IMR-90 (cell line): Measurements from ENCODE around the gene SH3RF1. TPM values are rescaled to one million over a fixed set of nuclear protein-coding genes. Genes with fewer than 3 reads are reported as not detected.
"Not testable (repeated sequence)": the region's sequence is repeated elsewhere in the genome, so short reads cannot be mapped to it uniquely, and the experiment has no call there.

Experiments used
- ATAC-seq: fragments of 200-7000 bp; cut with Tn5 transposase; 2 replicates; pipeline ENCODE4 v1.9.1; 2020; ENCODE audit warnings: low read depth, mild to moderate bottlenecking, moderate library complexity
- BruUV-seq: library from RNA; stranded (reverse); fragments of 400-500 nt; replicated peaks from 2 replicates; lab custom pipeline; 2021; lab: Mats Ljungman, UMichigan
- CTCF ChIA-PET: fragments of 300-600 bp; formaldehyde crosslinking; extraction: SDS; loops from one replicate; lab custom pipeline; 2021; ENCODE audit warnings: antibody characterized with exemption; lab: Yijun Ruan, JAX
- POLR2A ChIA-PET: fragments of 300-600 bp; sonication (Branson Sonifier 250); formaldehyde crosslinking; loops from one replicate; lab custom pipeline; 2022; ENCODE audit warnings: antibody characterized with exemption; ENCODE audit not compliant: unreplicated experiment; lab: Charles Lee
- DNase-seq: peaks from one replicate; pipeline ENCODE4 v3.0.0; 2013
- H2AFZ ChIP-seq: replicated peaks from 2 replicates; pipeline ENCODE3; 2013; ENCODE audit warnings: low read length, mild to moderate bottlenecking; ENCODE audit not compliant: poor library complexity
- H2AK5ac ChIP-seq: 2 replicates; pipeline ENCODE4 v1.6.1; 2013; ENCODE audit warnings: low read depth, low read length, inconsistent platforms
- H2AK9ac ChIP-seq: replicated peaks from 2 replicates; pipeline ENCODE3; 2013; ENCODE audit warnings: mild to moderate bottlenecking, low read depth, low read length, moderate library complexity; ENCODE audit not compliant: poor library complexity
- H2BK120ac ChIP-seq: 2 replicates; pipeline ENCODE4 v1.6.1; 2013; ENCODE audit warnings: low read depth, low read length, inconsistent platforms
- H2BK15ac ChIP-seq: 3 replicates; pipeline ENCODE4 v1.6.1; 2013; ENCODE audit warnings: low read depth, low read length, inconsistent platforms
- H2BK20ac ChIP-seq: 2 replicates; pipeline ENCODE4 v1.6.1; 2013; ENCODE audit warnings: low read depth, mild to moderate bottlenecking, inconsistent platforms, low read length, moderate library complexity
- H2BK5ac ChIP-seq: 2 replicates; pipeline ENCODE4 v1.6.1; 2013; ENCODE audit warnings: mild to moderate bottlenecking, low read depth, low read length, inconsistent platforms; ENCODE audit not compliant: poor library complexity, severe bottlenecking
- H3K14ac ChIP-seq: replicated peaks from 2 replicates; pipeline ENCODE4 v1.6.1; 2013; ENCODE audit warnings: low read depth, low read length, inconsistent platforms
- H3K18ac ChIP-seq: 2 replicates; pipeline ENCODE4 v1.6.1; 2013; ENCODE audit warnings: low read depth, low read length, control low read depth
- H3K23ac ChIP-seq: 2 replicates; pipeline ENCODE4 v1.6.1; 2013; ENCODE audit warnings: low read depth, low read length, inconsistent platforms
- H3K27ac ChIP-seq: 2 replicates; pipeline ENCODE4 v1.5.1; 2013; ENCODE audit warnings: mild to moderate bottlenecking, control low read depth, low read length; ENCODE audit not compliant: insufficient read depth
- H3K27me3 ChIP-seq: 2 replicates; pipeline ENCODE4 v1.6.1; 2013; ENCODE audit warnings: low read length; ENCODE audit not compliant: control insufficient read depth, insufficient read depth
- H3K36me3 ChIP-seq: 2 replicates; pipeline ENCODE4 v1.6.1; 2013; ENCODE audit warnings: low read length, mixed read lengths; ENCODE audit not compliant: control insufficient read depth, insufficient read depth
- H3K4ac ChIP-seq: 2 replicates; pipeline ENCODE4 v1.6.1; 2013; ENCODE audit warnings: low read depth, low read length, inconsistent platforms
- H3K4me1 ChIP-seq: 2 replicates; pipeline ENCODE4 v1.6.1; 2013; ENCODE audit warnings: low read length, mixed read lengths; ENCODE audit not compliant: control insufficient read depth, insufficient read depth
- H3K4me2 ChIP-seq: 2 replicates; pipeline ENCODE4 v1.6.1; 2013; ENCODE audit warnings: low read depth, mild to moderate bottlenecking, control low read depth, low read length, moderate library complexity
- H3K4me3 ChIP-seq: 2 replicates; pipeline ENCODE4 v1.5.1; 2013; ENCODE audit warnings: low read depth, mild to moderate bottlenecking, control low read depth, low read length, moderate library complexity; ENCODE audit not compliant: insufficient read depth
- H3K56ac ChIP-seq: 2 replicates; pipeline ENCODE4 v1.6.1; 2013; ENCODE audit warnings: low read length, inconsistent platforms; ENCODE audit not compliant: insufficient read depth; ENCODE audit errors: extremely low read depth
- H3K79me1 ChIP-seq, 2 experiments: 2 replicates each; pipeline ENCODE4 v1.6.1; 2013; ENCODE audit warnings: low read length in 2 of 2, inconsistent platforms in 1 of 2, low read depth in 1 of 2
- H3K9ac ChIP-seq: 2 replicates; pipeline ENCODE4 v1.6.1; 2013; ENCODE audit warnings: low read depth, low read length, control low read depth
- H3K9me1 ChIP-seq: 2 replicates; pipeline ENCODE4 v1.6.1; 2013; ENCODE audit warnings: low read length, inconsistent platforms; ENCODE audit not compliant: insufficient read depth
- H3K9me3 ChIP-seq: 2 replicates; pipeline ENCODE4 v1.6.1; 2013; ENCODE audit warnings: low read length; ENCODE audit not compliant: control insufficient read depth, insufficient read depth
- H4K20me1 ChIP-seq: 2 replicates; pipeline ENCODE4 v1.6.1; 2013; ENCODE audit warnings: low read length, inconsistent platforms; ENCODE audit not compliant: insufficient read depth
- H4K5ac ChIP-seq: 2 replicates; pipeline ENCODE4 v1.6.1; 2013; ENCODE audit warnings: mild to moderate bottlenecking, low read depth, low read length, control low read depth
- H4K8ac ChIP-seq, 2 experiments: 2 replicates each; pipeline ENCODE4 v1.6.1; 2013; ENCODE audit warnings: low read depth in 2 of 2, low read length in 2 of 2, control low read depth in 1 of 2, inconsistent platforms in 1 of 2
- H4K91ac ChIP-seq: 2 replicates; pipeline ENCODE4 v1.6.1; 2013; ENCODE audit warnings: low read depth, low read length, inconsistent platforms; ENCODE audit not compliant: insufficient read depth
- WGBS, 2 experiments: methylation state at CpG; one replicate each; pipeline versions ENCODE4 v1.1.5 to v1.1.7; 2013; ENCODE audit warnings: missing lambda C conversion rate in 2 of 2; ENCODE audit not compliant: insufficient read length in 1 of 2; ENCODE audit errors: extremely low coverage in 2 of 2; 5-methylcytosine and 5-hydroxymethylcytosine counted together
- dilution Hi-C: fragments of 300-500 bp; cut with HindIII; formaldehyde crosslinking; loops from one replicate; pipeline ENCODE4 v1.14.3; 2018; ENCODE audit warnings: low sequenced_read_pairs; ENCODE audit not compliant: unreplicated experiment
- in situ Hi-C: fragments of 300-500 bp; cut with MboI; formaldehyde crosslinking; loops from 3 replicates; pipeline ENCODE4 v1.14.3; 2019; ENCODE audit warnings: low sequenced_read_pairs, inconsistent platforms, mixed read lengths
- intact Hi-C: fragments of 100-400 bp; cut with micrococcal nuclease; formaldehyde crosslinking; loops from 2 replicates; pipeline ENCODE4 v1.10.0; 2022
- polyA plus RNA-seq, 3 experiments: library from polyadenylated mRNA; depleted of rRNA; stranded (reverse); fragments of >200 nt; gene quantifications; 2 replicates each; pipeline ENCODE4 v1.2.3, GENCODE V29; 2012; ENCODE audit warnings: low replicate concordance in 1 of 3
- total RNA-seq: library from RNA; depleted of rRNA; stranded (reverse); fragments of >200 nt; gene quantifications from 2 replicates; pipeline ENCODE4 v1.2.3, GENCODE V29; 2012

SH3RF1 gene
- total and polyA plus RNA-seq, 2 of the 4 experiments (the other 2 are of a cell fraction): 22.0 to 29.8 TPM

GRCh38 chr4:169277838-169278237, 7.1 kb upstream of the SH3RF1 start:
- H3K4me3 ChIP-seq, in situ Hi-C loops, H2BK120ac ChIP-seq, DNase-seq, H2BK5ac ChIP-seq, H4K91ac ChIP-seq, H3K9ac ChIP-seq, H3K4ac ChIP-seq, H2AK9ac ChIP-seq, H3K27me3 ChIP-seq, H3K9me1 ChIP-seq, H3K4me2 ChIP-seq, H2AFZ ChIP-seq, POLR2A ChIA-PET, CTCF ChIA-PET, H3K14ac ChIP-seq, H3K36me3 ChIP-seq, H2BK20ac ChIP-seq, H4K8ac ChIP-seq, H3K79me1 ChIP-seq, H3K23ac ChIP-seq, H2BK15ac ChIP-seq, H3K4me1 ChIP-seq, H4K20me1 ChIP-seq, H2AK5ac ChIP-seq, H3K56ac ChIP-seq, H3K9me3 ChIP-seq, H3K27ac ChIP-seq, BruUV-seq, ATAC-seq, dilution Hi-C loops, H4K5ac ChIP-seq, H3K18ac ChIP-seq: not testable (repeated sequence)
- no CpG with 5 or more reads among the region's 3 CpGs for WGBS, 2 experiments
- intact Hi-C loops: loop anchor here (10.0 kb wide), 1 partner anchor 287 kb away; no protein-coding TSS in a partner anchor
